ENCODE data around the gene MEIS3.

Gene MEIS3

DNA sequence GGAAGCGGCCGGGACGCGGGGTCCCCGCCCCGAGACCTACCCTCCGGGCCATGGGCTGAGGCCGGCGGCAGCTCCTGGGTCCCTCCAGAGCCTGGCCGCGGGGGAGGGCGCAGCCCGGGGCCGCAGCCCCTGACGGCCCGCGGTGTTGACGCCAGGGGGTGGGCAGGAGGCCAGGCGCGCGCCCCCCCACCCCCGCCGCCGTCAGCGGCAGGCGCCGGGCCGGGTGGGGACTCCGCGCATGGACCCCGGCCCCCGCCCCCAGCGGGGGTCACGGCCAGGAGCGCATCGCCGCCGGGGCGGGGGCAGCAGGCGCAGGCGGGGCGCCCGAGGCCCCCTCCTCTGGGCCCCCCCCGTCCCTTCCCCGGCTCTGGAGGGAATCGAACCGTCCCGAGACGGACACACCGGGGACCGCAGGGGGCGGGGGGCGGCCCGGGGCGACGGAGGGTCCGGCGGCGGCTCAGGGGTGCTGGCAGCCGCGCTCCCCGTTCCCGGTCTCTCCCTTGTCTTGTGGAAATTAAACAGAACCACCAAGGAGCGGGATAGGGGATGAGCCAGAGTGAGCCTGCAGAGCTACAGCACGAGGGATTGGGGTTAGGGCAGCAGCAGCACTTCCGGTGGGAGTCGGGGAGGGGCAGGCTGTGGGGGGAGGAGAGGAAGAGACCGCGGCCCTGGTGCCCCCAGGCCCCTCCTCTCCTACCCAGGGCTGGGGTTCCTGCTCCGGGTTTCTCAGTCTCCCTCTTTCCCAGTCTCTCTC lies at the start of gene MEIS3:
Gene MEIS3, minus strand, starts transcription at position 498 of the 754 bp plus-strand sequence. Its CDS starts 446 bp downstream, at position 52.
- DNase-seq: no peak

DNA sequence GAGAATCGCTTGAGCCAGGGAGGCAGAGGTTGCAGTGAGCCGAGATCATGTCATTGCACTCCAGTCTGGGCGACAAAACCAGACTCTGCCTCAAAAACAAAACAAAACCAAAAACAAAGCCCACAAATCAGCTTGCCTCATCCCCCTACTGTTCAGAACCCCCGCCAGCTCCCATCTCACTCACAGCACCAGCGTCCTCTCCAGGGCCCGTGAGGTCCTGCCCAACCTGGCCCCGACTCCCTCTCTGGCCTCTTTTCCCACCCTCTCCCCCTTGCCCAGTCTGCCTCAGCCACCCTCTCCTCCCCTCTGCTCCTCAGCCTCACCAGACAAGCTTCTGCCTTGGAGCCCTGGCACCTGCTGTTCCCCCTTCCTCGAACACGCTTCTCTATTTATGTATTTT lies 48.6 kb upstream of the MEIS3 start:
- DNase-seq: no peak

DNA sequence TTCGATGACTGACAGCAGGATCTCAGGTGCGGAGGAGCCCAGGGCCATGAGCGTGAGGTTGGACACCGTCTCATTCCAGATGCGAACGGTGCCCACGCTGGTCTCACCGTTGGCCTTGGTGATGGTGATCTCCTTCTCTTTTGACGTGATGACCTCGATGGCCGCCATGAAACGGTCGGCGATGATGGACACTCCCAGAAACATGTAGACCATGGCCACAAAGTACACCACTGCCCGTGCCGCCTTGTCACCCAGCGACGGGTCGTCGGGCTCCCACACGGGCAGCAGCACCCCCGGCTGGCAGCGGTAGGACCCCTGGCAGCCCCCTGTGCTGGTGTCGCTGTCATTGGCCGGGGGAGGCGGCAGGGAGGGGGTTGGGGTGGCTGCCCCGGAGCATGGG lies 46.6 kb upstream of the MEIS3 start:
- no peak for DNase-seq

DNA sequence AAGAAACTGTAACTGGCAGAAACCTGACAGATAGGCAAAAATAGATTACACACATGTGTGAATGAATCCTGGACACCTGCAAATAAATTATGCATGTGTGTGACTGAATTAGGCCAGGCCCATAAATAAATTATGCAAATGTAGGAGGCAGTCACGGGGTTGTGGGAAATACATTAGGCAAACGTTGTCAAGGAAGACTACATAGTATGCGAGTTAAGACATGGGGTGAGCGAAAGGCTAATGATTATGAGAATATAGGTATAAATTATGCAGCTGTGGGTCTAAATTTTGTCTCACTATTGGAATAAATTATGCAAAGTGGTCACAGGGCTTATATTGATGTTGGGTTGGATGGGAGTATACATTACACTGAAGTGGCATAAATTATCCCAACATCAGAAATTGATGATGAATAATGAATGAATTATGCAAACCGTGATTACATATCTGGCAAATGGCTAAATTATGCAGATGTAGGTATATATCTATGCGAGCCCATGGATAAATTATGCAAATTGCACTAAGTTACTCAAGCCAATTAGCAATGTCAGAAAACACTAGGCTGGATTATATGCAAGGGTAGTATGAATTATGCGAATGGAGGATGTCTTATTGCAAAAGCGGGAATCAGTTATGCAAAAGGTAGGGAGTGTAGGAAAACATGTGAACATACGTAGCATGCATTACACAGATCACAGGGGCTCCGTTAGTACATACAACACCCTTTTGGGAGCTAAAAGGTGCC lies 45.5 kb upstream of the MEIS3 start:
- no peak for DNase-seq

DNA sequence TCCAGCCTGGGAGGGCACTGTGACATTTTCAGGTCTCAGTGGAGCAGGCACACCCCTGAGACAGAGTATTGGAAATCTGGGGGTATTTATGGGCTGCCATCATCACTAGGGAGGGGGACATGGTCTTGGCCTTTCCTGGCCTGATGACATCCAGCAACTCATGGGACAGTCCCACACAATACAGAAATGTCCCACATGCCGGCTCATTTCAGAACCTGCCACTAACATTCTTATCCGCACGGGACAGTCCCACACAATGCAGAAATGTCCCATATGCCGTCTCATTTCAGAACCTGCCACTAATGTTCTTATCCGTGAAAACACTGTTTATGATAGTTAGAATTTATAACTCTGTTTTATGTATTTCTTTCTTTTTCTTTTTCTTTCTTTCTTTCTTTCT lies 42.5 kb upstream of the MEIS3 start:
- DNase-seq: no peak

DNA sequence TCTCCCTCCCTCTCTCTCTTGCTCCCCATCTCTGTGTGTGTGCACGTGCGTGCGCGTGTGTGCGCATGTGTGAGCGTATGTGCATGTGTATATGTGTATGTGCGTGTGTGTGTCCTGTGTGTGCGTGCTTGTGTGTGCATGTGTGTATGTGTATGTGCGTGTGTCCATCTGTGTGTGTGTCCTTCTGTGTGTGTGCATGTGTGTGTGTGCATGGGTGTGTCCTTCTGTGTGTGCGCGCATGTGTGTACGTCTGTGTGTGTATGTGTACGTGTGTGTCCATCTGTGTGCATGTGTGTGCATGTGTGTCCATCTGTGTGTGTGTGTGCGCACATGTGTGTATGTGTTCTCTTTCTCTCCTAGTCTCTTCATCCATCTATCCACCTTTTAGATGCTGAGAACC lies 40.1 kb upstream of the MEIS3 start:
- no peak for DNase-seq

DNA sequence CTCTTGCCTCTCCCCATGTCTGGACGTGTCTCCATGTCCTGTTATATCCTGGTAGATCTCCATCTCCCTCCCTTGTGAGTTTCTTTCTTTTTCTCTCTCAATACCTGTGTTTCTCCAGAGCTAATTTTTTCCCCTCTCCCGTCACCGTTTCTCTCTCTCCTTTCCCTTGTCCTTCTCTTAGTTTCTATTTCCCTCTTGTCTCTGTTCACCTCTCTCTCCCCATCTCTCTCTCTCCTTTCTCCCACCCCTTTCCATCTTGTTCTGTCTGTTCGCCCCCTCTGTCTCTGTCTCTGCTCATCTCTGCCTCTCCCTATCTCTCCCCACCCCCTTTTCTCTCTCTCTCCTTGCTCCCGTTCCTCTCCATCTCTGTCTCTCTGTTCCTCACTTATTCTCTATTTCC lies 39.3 kb upstream of the MEIS3 start:
- DNase-seq: no peak

DNA sequence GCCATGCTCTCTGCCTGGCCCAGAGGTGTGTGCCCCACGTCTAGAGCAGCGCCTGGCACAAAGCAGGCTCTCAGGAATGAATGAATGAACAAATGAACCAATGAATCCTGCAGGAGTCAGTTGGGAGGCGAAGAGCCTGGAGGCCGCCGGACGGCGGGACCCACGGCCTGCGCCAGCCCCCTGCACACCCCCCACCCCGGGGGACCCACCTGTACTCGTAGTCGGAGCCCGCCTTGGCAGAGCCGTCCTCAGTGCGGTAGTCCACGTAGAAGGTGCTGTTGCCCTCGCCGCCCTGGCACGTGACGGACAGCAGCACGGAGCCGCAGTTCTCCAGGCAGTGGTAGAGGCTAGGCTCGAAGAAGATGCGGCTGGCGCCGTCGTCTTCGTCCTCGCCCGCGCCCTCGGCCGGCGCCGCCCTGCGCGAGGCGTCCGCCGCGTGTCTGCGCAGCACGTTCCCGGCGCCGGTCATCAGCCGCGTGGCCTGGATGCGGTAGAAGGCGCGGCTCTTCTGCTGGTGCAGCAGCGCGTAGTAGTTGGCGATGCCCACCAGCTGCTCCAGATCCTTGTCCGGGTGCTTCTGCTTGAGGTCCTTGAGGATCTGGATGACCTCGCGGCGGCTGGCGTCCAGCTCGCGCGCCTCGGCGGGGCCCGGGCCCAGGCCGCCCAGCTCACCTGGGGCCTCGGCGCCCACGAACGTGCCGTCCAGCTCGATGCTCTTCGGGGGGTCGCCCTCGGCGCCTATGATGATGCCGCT lies 37.6 kb upstream of the MEIS3 start:
- DNase-seq: no peak

DNA sequence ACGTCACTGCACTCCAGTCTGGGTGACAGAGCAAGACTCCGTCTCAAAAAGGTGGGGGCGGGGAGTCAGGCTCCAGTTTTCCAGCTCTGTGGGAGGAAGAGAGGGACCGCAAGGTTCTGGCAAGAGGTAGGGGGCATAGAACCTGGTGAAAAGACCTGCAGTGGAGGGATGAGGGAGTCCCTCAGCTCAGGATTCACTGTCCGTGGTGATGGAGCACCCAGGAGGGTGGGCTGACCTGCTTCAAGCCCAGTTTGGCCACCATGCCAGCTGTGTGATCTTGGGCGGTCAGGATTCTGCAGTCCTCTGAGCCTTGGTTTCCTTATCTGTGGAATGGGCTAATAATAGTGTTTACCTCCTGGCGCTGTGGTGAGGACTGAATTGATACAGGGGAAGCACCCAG lies 31.2 kb upstream of the MEIS3 start:
- DNase-seq: no peak

DNA sequence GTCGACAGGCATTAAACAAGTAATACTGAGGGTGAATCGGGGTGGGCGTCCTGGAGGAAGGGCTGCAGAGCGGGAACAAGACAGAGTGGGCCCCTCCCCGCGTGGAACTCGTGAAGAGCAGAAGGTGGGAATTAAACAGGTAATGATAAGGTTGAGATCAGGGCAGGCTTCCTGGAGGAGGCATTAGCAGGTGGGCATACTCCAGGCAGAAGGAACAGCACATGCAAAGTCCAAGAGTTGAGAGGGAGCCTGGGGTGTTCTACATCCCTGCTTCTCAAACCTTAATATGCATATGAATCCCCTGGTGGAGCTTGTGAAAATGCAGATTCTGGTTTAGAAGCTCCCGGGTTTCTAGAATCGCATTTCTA lies 29.0 kb upstream of the MEIS3 start:
- no peak for DNase-seq

DNA sequence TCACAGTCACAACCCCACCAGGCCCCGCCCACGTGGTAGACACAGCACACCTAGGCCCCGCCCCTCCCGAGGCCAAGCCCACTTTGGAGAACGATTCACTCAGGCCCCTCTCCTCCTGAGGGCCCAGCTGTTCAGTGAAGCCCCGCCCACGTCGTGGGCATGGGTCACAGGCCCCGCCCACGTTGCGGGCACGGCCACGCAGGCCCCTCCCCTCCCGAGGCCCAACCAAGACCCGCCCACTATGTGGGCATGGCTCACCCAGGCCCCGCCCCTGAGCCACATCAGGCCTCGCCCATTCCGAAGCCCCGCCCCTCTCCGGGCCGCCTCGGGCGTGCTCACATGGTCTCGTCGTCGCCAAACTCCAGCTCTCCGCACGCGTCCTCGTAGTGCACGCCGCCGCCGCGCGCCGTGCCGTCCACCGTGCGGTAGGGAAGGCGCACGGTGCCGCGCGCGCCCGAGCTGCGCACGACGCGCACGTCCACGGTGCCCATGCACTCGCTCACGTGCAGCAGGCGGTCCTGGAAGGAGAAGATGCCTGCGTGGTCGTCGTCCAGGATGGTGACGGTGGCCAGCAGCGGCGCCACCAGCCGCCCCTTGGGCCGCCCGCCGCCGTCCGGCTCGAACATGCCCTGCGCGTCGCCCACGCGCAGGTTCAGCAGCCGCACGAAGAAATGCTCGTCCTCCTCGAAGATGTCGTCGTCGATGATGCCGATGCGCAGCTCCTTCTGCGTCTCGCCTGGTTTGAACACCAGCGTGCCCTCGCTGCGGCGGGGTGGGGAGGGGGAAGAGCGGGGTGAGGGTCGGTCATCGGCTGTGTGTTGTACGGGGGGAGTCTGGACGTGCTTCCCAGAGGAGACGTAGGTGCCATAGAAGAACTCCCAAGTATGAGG lies 28.4 kb upstream of the MEIS3 start:
- DNase-seq: peak; percentile 49 to 60

DNA sequence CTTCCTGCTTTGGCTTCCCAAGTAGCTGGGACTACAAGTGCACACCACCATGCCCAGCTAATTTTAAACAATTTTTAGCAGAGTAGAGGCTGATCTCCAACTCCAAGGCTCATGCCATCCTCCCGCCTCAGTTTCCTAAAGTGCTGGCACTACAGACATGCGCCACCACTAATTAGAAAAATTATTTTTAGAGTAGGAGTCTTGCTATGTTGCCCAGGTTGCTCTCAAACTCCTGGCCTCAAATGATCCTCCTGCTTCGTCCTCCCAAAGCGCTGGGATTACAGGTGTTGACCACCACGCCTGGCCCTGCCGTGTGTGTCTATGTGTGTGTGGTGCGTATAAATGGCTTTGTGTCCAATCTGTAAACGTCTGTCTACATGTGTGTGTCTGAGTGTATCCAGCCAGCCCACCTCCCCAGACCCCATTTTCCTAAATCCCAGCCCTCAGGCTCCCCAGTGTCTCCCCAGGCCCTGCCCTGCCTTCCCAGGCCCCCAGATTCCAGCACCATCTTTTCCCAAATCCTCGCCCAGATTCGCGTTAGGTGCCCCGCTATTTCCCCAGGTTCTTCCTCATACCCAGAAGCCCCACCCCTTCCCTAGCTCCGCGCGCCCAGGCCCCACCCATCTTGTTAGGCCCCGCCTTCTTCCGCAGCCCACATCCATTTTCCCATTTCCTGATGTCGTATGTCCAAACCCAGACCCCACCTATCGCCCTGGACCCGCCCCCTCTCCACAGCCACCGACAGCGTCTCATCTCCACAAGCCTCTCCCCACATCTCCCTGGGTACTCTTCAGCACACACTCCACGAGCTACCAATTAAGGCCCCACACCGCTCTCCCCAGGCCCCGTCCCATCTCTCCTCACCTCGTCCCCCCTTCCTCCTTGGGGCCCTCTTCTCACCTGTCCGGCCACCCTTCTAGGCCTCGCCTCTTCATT lies 27.5 kb upstream of the MEIS3 start:
- no peak for DNase-seq

DNA sequence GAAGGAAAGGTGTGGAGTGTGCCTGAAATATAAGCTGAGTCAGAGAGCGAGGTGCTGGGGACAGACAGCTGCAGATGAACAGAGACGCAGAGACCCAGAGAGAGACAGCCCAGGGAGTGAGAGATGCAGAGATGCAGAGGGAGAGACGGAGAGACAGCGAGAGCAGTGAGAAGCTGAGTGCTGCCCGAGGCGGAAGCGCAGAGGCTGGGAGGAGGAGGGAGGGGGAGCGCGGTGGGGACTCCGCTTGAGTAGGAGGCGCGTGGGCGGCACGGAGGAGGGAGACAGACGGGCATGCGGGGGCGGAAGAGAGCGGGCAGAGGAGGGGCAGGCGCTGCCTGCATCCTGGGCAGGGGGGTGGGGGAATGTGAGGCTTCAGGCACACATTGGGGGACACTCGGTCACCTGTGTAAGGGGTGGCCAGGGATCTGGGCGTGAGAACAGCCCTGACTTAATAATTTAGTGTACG lies 26.6 kb upstream of the MEIS3 start:
- peak; percentile 68 to 72 for DNase-seq

DNA sequence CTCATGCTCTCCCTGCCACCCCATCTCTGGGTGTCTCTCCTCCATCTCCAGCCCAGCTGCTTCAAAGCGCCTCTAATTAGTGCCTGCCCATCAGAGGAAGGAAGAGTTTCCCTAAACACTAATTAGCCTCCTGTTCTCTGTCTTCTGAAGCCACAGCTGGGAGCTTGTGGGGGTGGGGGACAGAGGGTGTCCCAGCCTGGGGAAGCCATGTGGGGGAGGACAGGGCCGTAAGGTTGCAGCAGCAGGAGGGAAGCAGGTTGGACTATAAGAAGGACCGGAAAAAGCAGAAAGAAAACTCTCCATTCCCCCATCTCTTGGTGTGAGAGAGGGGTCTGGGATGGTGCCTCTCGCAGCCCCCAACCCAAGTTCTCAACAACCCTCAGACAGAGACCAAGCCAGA lies 26.2 kb upstream of the MEIS3 start:
- no peak for DNase-seq

DNA sequence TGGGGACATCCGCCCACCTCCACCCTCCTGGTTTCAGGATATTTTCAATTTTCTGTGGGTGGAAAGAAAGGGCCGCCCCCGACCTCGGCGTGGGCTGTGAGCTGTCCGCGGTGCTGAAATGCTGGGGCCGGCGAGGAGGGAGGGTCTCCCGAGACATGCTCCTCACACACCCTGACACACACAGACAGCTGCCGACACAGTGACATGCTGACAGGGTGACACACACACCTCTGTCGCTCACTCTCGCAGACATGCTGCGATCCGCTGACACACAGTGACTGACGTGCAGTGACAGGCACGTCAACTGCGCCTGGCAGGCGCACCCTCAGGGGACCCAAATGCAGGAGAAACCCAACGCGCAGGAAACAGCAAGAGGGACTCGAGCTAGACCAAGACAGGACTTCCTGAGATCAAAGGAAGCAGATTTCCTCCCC lies 25.1 kb upstream of the MEIS3 start:
- DNase-seq: peak; percentile 19 to 48

DNA sequence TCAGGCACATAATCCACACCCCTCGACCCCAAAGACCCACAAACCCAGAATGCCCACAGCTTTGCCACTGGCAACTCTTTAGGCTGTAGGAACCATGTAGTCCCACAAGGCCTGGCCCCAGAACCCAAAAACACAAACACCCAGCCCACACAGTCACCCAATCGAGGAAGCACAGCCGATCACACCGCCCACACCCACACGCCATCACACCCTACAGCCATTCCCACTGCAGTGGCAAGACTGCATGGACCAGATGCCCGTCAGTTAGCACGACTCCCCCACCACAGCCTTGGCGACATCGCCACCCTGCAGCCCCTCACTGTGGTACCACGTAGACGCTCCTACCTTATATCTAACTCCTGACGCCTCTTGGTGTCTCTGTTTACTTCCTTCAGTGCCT lies 24.0 kb upstream of the MEIS3 start:
- DNase-seq: no peak

DNA sequence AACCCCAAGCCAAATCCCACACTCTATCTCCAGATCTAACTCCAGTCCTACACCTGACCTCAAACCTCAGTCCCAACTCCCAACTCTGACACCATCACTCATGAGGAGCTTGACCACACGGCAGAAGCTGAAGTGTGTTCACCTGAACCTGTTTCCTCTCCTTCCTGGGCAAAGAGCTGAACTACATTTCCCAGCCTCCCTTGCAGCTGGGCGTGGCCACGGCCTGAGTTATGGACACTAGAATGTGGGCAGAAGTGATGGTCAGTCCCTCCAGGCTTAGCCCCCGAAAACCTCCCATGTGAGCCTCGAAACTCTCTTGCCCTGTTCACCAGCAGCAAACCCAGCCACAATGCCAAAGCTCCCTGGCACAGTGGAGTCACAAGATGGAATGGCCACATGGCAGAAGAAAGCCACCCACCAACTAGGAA lies 19.5 kb upstream of the MEIS3 start:
- no peak for DNase-seq

DNA sequence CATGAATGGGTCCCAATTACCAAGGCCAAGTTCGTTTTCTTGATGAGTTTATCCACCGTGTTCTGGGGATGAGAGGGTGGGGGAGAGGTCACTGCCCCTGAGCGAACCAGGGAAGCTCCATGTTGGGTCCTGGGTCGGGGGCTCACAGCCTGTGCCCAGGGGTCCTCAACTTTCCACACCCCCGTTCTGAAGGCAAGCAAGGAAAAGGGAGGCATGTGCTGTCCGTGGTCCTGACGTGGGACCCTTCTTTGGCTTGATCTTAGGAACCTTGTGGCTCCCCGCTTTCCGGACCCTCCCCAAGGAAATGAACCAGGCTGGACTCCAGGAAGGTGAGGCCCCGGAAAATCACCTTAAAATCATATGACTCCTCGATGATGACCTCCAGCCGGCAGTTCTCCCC lies 18.2 kb upstream of the MEIS3 start:
- DNase-seq: no peak

DNA sequence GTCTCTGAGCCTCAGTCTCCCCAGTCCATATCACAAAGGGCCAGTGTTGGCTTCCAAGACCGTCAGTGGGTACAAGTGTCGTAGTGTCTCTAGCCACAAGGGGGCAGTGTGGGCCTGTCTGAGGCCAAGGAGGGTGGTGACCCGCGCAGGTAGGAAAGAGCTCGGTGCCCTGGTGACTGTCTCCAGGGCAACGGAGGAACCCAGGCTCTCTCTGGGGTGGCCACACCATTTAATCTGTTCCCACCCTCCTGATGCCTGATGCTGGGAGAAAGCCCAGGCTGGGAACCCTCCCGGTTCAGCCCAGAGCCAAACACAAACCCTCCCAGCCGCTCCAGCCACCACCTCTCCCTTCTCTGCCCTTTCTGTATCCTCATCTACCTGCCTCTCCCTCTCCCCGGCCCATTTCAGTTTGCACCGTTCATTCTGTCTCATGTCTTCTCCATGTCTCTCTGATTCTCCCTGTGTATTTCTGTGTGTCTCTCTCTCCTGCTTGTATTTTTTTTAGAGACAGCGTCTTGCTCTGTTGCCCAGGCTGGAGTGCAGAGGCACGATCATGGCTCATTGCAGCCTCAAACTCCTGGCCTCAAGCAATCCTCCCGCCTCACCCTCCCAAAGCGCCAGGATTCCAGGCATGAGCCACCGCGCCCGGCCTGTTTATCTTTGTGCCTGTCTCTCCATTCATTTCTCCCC lies 17.5 kb upstream of the MEIS3 start:
- DNase-seq: peak; percentile 81 to 86

DNA sequence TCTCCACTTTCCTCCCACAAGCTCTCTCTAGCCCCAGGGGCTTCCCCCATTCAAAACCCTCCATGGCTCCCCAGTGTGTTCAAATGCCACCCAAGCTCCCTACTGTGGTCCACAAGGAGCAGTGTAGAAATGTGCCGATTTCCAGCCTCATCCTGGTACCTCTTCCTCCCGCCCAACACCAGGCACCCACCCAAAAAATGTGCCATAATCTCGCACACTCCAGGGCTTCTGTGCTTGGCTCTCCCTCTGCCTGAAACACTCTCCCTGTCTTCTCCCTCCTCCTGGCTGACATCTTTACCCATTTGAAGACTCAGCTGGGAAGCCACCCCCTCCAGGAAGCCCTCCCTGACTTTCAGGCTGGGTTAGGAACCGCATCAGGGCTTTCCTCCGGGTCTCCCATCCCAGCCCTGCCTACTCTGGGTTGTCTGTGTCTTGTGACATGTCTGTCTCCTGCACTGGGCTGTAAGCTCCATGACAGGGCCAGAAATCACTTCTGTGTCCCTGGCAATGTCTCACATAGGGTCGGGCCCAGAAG lies 16.6 kb upstream of the MEIS3 start:
- DNase-seq: no peak

Measured in CD4-positive, alpha-beta T cell treated with Interferon alpha-2 for 1 hour (primary cell).